Mesenchymal stem cell (in vitro differentiated cells and primary cell): ENCODE results near the gene CELF2.

Experiments used
- DNase-seq: peaks from one replicate; pipeline ENCODE4 v3.0.0-alpha.2; 2013
- H2AFZ ChIP-seq: one replicate; pipeline ENCODE4 v1.6.1; 2013; ENCODE audit warnings: low read depth, mild to moderate bottlenecking, control low read depth, inconsistent platforms, low read length, moderate library complexity
- H2AK5ac ChIP-seq: 2 replicates; pipeline ENCODE4 v1.6.1; 2013; ENCODE audit warnings: low read length, moderate library complexity, mild to moderate bottlenecking, inconsistent platforms; ENCODE audit not compliant: severe bottlenecking
- H2BK120ac ChIP-seq: one replicate; pipeline ENCODE4 v1.6.1; 2013; ENCODE audit warnings: low read depth, mild to moderate bottlenecking, inconsistent platforms, low read length, moderate library complexity
- H2BK12ac ChIP-seq, 2 experiments: one replicate each; pipeline ENCODE4 v1.6.1; 2013; ENCODE audit warnings: inconsistent platforms in 2 of 2, low read length in 2 of 2, mild to moderate bottlenecking in 2 of 2, moderate library complexity in 2 of 2, control low read depth in 1 of 2
- H2BK15ac ChIP-seq: one replicate; pipeline ENCODE4 v1.6.1; 2013; ENCODE audit warnings: mild to moderate bottlenecking, low read depth, inconsistent platforms; ENCODE audit not compliant: poor library complexity, severe bottlenecking
- H2BK5ac ChIP-seq: 2 replicates; pipeline ENCODE4 v1.6.1; 2013; ENCODE audit warnings: low read depth, mild to moderate bottlenecking, low read length, control low read depth, inconsistent platforms; ENCODE audit not compliant: poor library complexity, severe bottlenecking
- H3K14ac ChIP-seq, 2 experiments: one replicate each; pipeline ENCODE4 v1.6.1; 2013; ENCODE audit warnings: inconsistent platforms in 2 of 2, low read length in 2 of 2, control low read depth in 1 of 2, mild to moderate bottlenecking in 1 of 2, moderate library complexity in 1 of 2
- H3K18ac ChIP-seq, 2 experiments: one replicate each; pipeline ENCODE4 v1.6.1; 2013; ENCODE audit warnings: inconsistent platforms in 2 of 2, low read length in 2 of 2, control low read depth in 1 of 2, low read depth in 1 of 2, mild to moderate bottlenecking in 1 of 2
- H3K23ac ChIP-seq, 2 experiments: one replicate each; pipeline ENCODE4 v1.6.1; 2013; ENCODE audit warnings: inconsistent platforms in 2 of 2, low read length in 2 of 2, mild to moderate bottlenecking in 2 of 2, moderate library complexity in 2 of 2, control low read depth in 1 of 2
- H3K27ac ChIP-seq: 2 replicates; pipeline ENCODE4 v1.5.1; 2013; ENCODE audit warnings: mild to moderate bottlenecking, moderate library complexity, low read length, control low read depth, inconsistent platforms; ENCODE audit not compliant: poor library complexity, severe bottlenecking
- H3K27me3 ChIP-seq, 2 experiments: 2 replicates each; pipeline versions ENCODE4 v1.6.1 to v1.7.0; 2013; ENCODE audit warnings: low read length in 2 of 2, mild to moderate bottlenecking in 2 of 2, moderate library complexity in 2 of 2, control low read depth in 1 of 2, inconsistent platforms in 1 of 2; ENCODE audit not compliant: control insufficient read depth in 1 of 2, insufficient read depth in 1 of 2
- H3K36me3 ChIP-seq, 2 experiments: 2 replicates each; pipeline versions ENCODE4 v1.6.1 to v1.7.0; 2013; ENCODE audit warnings: low read length in 2 of 2, control low read depth in 1 of 2, inconsistent platforms in 1 of 2, low read depth in 1 of 2, mild to moderate bottlenecking in 1 of 2; ENCODE audit not compliant: insufficient read depth in 2 of 2, control insufficient read depth in 1 of 2
- H3K4ac ChIP-seq, 2 experiments: one replicate each; pipeline ENCODE4 v1.6.1; 2013; ENCODE audit warnings: inconsistent platforms in 2 of 2, low read length in 2 of 2, mild to moderate bottlenecking in 2 of 2, moderate library complexity in 2 of 2, control low read depth in 1 of 2, low read depth in 1 of 2
- H3K4me1 ChIP-seq: 2 replicates; pipeline ENCODE4 v1.6.1; 2013; ENCODE audit warnings: low read depth, low read length, control low read depth; ENCODE audit not compliant: control insufficient read depth, insufficient read depth
- H3K4me2 ChIP-seq: 2 replicates; pipeline ENCODE4 v1.6.1; 2013; ENCODE audit warnings: low read length, mild to moderate bottlenecking, inconsistent platforms; ENCODE audit not compliant: poor library complexity, severe bottlenecking
- H3K4me3 ChIP-seq, 2 experiments: 2 replicates each; pipeline versions ENCODE4 v1.5.1 to v1.7.0; 2013; ENCODE audit warnings: low read length in 2 of 2, mild to moderate bottlenecking in 2 of 2, control low read depth in 1 of 2, low read depth in 1 of 2; ENCODE audit not compliant: insufficient read depth in 1 of 2
- H3K79me1 ChIP-seq: replicated peaks from 2 replicates; pipeline ENCODE4 v1.6.1; 2013; ENCODE audit warnings: mild to moderate bottlenecking, control low read depth, low read length, inconsistent platforms; ENCODE audit not compliant: poor library complexity, severe bottlenecking
- H3K9ac ChIP-seq: 2 replicates; pipeline ENCODE4 v1.7.0; 2013; ENCODE audit warnings: mild to moderate bottlenecking, low read length, moderate library complexity
- H3K9me3 ChIP-seq: 2 replicates; pipeline ENCODE4 v1.7.0; 2013; ENCODE audit warnings: mild to moderate bottlenecking, low read length; ENCODE audit not compliant: control insufficient read depth
- H4K8ac ChIP-seq: one replicate; pipeline ENCODE4 v1.6.1; 2013; ENCODE audit warnings: inconsistent platforms, mild to moderate bottlenecking, low read length, moderate library complexity
- H4K91ac ChIP-seq: one replicate; pipeline ENCODE4 v1.6.1; 2013; ENCODE audit warnings: mild to moderate bottlenecking, low read length, inconsistent platforms
- WGBS: methylation state at CpG from one replicate; pipeline ENCODE4 v1.1.7; 2013; ENCODE audit warnings: mixed read lengths; 5-methylcytosine and 5-hydroxymethylcytosine counted together

Gene CELF2

DNA sequence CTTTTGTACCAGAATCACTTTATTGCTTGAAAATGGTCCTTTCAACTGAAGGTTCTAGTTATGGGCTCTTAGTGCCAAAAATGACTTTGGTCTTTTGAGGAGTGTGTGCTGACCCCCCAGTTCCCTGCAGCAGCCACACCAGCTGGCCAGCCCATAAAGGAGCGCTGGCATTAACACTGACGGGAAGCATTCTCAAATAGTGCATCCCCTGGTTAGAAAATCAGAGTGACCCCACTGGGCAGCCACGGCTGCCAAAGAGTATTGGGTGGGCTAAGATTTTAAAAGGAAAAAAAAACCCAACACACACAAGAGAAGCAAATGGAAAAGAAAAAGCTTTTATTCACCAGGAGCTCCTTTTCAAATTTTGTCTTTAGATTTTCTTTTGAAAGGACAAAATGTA lies 199.8 kb downstream of the CELF2 start:
- Histone ChIP-seq H3K4me2 (no peak overlapping the region), H4K8ac (no peak overlapping the region)

DNA sequence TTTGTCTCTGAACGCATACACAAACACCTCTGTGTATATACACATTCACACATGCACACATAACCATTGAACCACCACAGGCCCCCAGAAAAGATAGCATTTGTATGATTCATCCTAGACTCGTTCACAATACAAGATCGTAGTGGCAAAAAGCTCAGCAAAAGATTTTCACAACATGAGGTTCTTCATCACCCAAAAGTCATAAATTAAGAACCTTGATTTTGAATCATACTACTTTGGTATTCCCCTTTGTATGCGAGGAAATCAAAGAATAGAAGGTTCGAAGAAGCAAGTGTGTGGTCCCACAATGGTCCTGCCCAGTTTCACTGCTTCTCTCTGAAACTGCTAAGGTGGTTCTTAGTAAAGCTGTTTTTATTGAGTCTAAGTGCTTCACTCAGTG lies 200.7 kb downstream of the CELF2 start:
- H2AFZ ChIP-seq, result no peak overlapping the region
- H3K4me1 ChIP-seq, result no peaks in the 10 kb centered on the region
- H3K9ac ChIP-seq, result no peak overlapping the region
- no peak overlapping the region for H3K4ac ChIP-seq
- H3K23ac ChIP-seq, result no peak overlapping the region
- H2BK5ac ChIP-seq, result no peak overlapping the region
- no peak overlapping the region for H4K8ac ChIP-seq
- no peak overlapping the region for H3K14ac ChIP-seq
- WGBS, result 81% methylated on average over 5 of the region's 5 CpGs
- H3K18ac ChIP-seq, result no peak overlapping the region
- no peak overlapping the region for H2AK5ac ChIP-seq
- H3K9me3 ChIP-seq, result no peaks in the 10 kb centered on the region
- no peak overlapping the region for H3K4me3 ChIP-seq
- peaks cover 23% of the 10 kb centered on the region for H3K79me1 ChIP-seq
- H3K27ac ChIP-seq, result no peak overlapping the region
- no peak overlapping the region for H3K4me2 ChIP-seq
- H2BK12ac ChIP-seq, result no peak overlapping the region
- H4K91ac ChIP-seq, result no peak overlapping the region
- H2BK120ac ChIP-seq, result no peak overlapping the region
- H3K27me3 ChIP-seq, result no peaks in the 10 kb centered on the region
- no peak overlapping the region for H2BK15ac ChIP-seq
- DNase-seq, result no peak
- peaks cover 0 to 59% of the 10 kb centered on the region in 2 experiments for H3K36me3 ChIP-seq

More for the DNA sequence above, 199.8 kb downstream of the CELF2 start:
- WGBS, result 93% methylated on average over 3 of the region's 3 CpGs
- no peak overlapping the region for H2BK5ac ChIP-seq
- no peak overlapping the region for H3K4ac ChIP-seq
- no peak for DNase-seq
- H3K23ac ChIP-seq, result no peak overlapping the region
- no peak overlapping the region for H3K4me3 ChIP-seq
- H2AK5ac ChIP-seq, result no peak overlapping the region
- no peak overlapping the region for H2BK12ac ChIP-seq
- H3K9ac ChIP-seq, result no peak overlapping the region
- H3K14ac ChIP-seq, result no peak overlapping the region
- peaks cover 1% of the 10 kb centered on the region for H3K4me1 ChIP-seq
- peaks cover 19% of the 10 kb centered on the region for H3K79me1 ChIP-seq
- peaks cover 2 to 58% of the 10 kb centered on the region in 2 experiments for H3K36me3 ChIP-seq
- H3K9me3 ChIP-seq, result no peaks in the 10 kb centered on the region
- H3K27me3 ChIP-seq, result no peaks in the 10 kb centered on the region
- no peak overlapping the region for H2AFZ ChIP-seq
- no peak overlapping the region for H3K27ac ChIP-seq
- no peak overlapping the region for H2BK120ac ChIP-seq
- no peak overlapping the region for H4K91ac ChIP-seq
- no peak overlapping the region for H3K18ac ChIP-seq
- no peak overlapping the region for H2BK15ac ChIP-seq

DNA sequence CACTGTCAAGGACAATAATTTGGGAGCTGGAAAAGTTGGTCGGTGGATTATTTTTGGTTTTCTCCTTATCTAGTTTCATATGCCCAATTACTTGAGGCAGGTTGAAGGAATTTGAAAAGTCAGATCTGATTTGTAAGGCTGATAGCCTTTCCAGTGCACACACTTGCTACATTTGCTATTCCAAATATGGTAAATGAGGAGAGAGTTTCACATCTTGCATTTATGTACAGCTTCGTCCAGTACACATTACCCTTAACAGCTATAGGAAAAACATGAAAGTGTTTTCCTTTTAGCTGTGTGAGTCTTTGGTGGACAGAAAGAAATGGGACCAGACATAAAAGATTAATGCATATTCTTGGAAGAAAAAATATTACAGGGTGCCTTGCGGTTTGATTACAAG lies 201.8 kb downstream of the CELF2 start:
- H3K4me2 ChIP-seq, result no peak overlapping the region
- H2BK15ac ChIP-seq, result no peak overlapping the region
- no peak overlapping the region for H3K23ac ChIP-seq
- no peak overlapping the region for H3K18ac ChIP-seq
- H2BK120ac ChIP-seq, result no peak overlapping the region
- no peak overlapping the region for H2AK5ac ChIP-seq
- no peak overlapping the region for H2BK5ac ChIP-seq
- H3K36me3 ChIP-seq, result peaks cover 0 to 57% of the 10 kb centered on the region in 2 experiments
- H2BK12ac ChIP-seq, result no peak overlapping the region
- no peak overlapping the region for H2AFZ ChIP-seq
- H3K9me3 ChIP-seq, result no peaks in the 10 kb centered on the region
- no peak overlapping the region for H3K27ac ChIP-seq
- 100% methylated on average over 2 of the region's 3 CpGs for WGBS
- H3K14ac ChIP-seq, result no peak overlapping the region
- H4K8ac ChIP-seq, result no peak overlapping the region
- no peak overlapping the region for H4K91ac ChIP-seq
- no peaks in the 10 kb centered on the region for H3K4me1 ChIP-seq
- no peak overlapping the region for H3K4me3 ChIP-seq
- H3K4ac ChIP-seq, result no peak overlapping the region
- no peak overlapping the region for H3K9ac ChIP-seq
- H3K27me3 ChIP-seq, result no peaks in the 10 kb centered on the region
- peaks cover 23% of the 10 kb centered on the region for H3K79me1 ChIP-seq
- no peak for DNase-seq

DNA sequence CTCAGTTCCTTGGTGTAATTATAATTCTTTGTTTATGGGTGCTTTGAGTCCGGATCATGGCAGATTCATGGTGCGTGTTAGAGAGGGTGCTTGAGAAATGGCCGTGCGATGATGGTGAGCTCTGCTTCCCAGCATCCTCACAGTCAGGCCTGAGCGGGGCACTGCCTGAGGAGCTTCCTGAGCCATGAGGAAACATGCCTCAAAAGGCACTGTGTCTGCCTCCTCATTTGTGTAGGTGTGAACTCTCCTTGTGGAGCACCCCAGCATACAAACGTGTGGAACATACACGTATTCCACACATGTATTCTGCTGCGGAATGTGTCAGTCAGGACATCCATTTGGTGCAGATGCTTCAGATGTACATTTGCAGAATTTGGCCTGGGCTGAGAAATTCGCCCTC lies 205.4 kb downstream of the CELF2 start:
- no peak for DNase-seq
- peaks cover 3% of the 10 kb centered on the region for H3K4me1 ChIP-seq
- WGBS, result 87% methylated on average over 8 of the region's 9 CpGs
- no peak overlapping the region for H2BK5ac ChIP-seq
- H3K27me3 ChIP-seq, result no peaks in the 10 kb centered on the region
- no peak overlapping the region for H3K23ac ChIP-seq
- no peak overlapping the region for H2BK12ac ChIP-seq
- H3K9ac ChIP-seq, result no peak overlapping the region
- no peaks in the 10 kb centered on the region for H3K9me3 ChIP-seq
- peaks cover 20% of the 10 kb centered on the region for H3K79me1 ChIP-seq
- H4K91ac ChIP-seq, result no peak overlapping the region
- no peak overlapping the region for H3K4ac ChIP-seq
- peaks cover 12 to 60% of the 10 kb centered on the region in 2 experiments for H3K36me3 ChIP-seq
- H2AFZ ChIP-seq, result no peak overlapping the region
- H3K18ac ChIP-seq, result no peak overlapping the region
- H3K14ac ChIP-seq, result no peak overlapping the region
- H3K4me2 ChIP-seq, result no peak overlapping the region
- no peak overlapping the region for H2BK15ac ChIP-seq
- no peak overlapping the region for H3K27ac ChIP-seq
- no peak overlapping the region for H2BK120ac ChIP-seq
- H3K4me3 ChIP-seq, result no peak overlapping the region
- H2AK5ac ChIP-seq, result no peak overlapping the region
- no peak overlapping the region for H4K8ac ChIP-seq
